ENCODE results near the gene TM7SF2.

The TM7SF2 gene

DNA sequence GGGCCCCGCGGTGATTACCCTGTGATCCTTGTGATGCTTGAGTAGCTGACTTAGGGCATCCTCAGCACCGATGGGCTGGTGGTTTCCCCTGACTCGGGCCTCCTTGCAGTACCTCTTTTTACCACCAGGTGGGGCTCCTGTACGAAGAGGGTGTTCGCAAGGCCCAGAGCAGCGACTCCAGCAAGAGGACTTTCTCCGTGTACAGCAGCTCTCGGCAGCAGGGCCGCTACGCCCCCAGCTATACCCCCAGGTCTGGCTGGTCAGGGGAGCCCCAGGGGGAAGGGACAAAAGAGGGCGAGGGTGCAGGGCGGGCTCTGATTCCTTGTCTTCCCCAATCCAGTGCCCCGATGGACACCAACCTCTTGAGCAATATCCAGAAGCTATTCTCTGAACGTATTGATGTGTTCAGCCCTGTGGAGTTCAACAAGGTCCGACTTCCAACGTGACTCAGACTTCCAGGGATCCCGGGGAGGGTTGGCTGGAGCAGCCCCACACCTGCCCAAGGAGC lies 1.3 kb upstream of the TM7SF2 start:
- TF ChIP-seq, protein P1, sequence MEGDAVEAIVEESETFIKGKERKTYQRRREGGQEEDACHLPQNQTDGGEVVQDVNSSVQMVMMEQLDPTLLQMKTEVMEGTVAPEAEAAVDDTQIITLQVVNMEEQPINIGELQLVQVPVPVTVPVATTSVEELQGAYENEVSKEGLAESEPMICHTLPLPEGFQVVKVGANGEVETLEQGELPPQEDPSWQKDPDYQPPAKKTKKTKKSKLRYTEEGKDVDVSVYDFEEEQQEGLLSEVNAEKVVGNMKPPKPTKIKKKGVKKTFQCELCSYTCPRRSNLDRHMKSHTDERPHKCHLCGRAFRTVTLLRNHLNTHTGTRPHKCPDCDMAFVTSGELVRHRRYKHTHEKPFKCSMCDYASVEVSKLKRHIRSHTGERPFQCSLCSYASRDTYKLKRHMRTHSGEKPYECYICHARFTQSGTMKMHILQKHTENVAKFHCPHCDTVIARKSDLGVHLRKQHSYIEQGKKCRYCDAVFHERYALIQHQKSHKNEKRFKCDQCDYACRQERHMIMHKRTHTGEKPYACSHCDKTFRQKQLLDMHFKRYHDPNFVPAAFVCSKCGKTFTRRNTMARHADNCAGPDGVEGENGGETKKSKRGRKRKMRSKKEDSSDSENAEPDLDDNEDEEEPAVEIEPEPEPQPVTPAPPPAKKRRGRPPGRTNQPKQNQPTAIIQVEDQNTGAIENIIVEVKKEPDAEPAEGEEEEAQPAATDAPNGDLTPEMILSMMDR (IDR thresholded peaks at IDR 0.05; ENCODE audit: low read depth, low read length), result peak; percentile 95
- DNase-seq (ENCODE audit: extremely low read depth, low read depth), result peak; percentile 37

DNA sequence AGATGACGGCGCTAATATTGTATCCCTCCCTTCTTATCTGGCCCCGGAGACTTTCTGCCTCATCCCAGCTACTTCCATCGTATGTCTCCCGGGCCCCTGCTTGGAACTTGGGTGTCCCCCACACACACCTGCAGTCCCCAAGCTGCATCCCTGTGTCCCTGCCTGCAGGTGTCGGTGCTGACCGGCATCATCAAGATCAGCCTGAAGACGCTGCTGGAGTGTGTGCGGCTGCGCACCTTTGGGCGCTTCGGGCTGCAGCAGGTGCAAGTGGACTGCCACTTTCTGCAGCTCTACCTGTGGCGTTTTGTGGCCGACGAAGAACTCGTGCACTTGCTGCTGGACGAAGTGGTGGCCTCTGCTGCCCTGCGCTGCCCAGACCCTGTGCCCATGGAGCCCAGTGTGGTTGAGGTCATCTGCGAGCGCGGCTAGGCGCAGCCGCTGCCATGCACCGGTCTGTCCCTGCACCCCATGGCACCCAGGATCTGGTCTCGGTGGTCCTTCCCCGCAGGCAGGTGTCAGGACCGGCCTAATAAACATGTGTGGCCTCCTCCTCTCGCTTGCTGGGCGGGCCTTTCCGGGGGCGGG lies 421 bp upstream of the TM7SF2 start:
- no peak for DNase-seq (ENCODE audit: extremely low read depth, low read depth)
- TF ChIP-seq, protein P1 (IDR thresholded peaks at IDR 0.05; ENCODE audit: low read depth, low read length), result no peak

DNA sequence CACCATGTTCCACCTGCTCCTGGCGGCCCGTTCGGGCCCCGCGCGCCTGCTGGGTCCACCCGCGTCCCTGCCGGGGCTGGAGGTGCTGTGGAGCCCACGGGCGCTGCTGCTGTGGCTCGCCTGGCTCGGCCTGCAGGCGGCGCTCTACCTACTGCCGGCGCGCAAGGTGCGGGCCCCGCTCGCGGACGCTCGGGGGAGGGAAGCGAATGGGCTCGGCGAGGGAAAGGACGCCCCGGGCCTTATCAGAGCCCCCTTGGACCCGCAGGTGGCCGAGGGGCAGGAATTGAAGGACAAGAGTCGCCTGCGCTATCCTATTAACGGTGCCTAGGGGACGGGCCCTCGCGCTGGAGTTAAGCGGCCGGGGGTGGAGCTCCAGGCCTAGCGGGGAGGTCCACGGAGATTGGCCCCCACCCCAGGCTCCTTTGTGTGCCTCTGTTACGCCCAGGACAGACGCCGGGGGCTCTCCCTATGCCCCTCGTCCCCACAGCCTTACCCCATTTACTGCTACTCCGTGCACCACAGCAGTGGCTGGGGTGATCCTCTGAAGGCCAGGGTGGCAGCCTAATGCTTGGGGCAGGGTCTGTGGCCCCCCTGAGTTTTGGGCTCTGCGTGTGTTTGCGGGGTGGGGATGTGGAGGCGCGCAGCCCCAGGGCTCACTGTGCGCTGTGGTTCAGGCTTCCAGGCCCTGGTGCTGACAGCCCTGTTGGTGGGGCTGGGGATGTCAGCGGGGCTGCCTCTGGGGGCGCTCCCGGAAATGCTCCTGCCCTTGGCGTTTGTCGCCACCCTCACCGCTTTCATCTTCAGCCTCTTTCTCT lies 1.1 kb downstream of the TM7SF2 start:
- TF ChIP-seq, protein P1 (IDR thresholded peaks at IDR 0.05; ENCODE audit: low read depth, low read length), result peak; percentile 58
- DNase-seq (ENCODE audit: extremely low read depth, low read depth), result no peak

DNA sequence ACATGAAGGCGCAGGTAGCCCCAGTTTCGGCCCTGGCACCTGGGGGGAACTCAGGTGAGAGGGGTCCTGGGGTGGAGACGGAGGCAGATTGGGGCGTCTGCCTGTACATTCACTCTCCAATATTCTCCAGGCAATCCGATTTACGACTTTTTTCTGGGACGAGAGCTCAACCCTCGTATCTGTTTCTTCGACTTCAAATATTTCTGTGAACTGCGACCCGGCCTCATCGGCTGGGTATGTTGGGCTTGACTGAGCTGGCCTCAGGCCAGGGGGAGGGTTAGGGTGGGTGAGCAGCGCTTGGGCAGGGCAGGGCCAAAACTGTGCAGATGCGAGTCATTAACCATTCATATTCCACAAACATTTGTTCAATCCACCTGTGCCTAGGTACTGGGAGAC lies 1.7 kb downstream of the TM7SF2 start:
- no peak for DNase-seq (ENCODE audit: extremely low read depth, low read depth)
- TF ChIP-seq, protein P1 (IDR thresholded peaks at IDR 0.05; ENCODE audit: low read depth, low read length), result no peak

DNA sequence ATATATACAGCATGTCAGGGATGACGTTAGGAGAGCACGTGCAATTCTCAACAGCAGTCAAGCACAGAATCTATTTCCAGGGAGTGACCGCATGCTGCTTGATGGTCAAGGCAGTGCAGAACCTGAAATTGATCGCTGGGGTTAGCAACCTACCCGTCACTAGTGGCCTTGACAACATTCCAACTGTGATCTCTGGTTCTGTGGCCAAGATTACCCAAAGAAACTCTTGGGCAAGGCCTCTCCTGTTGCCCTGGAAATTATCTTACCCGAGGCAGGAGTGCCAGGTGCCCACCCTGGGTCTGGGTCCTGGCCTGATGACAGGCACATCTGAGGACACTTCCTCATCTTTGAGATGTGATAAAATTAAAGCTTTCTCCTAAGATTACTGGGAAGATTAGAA lies 2.2 kb downstream of the TM7SF2 start:
- TF ChIP-seq, protein P1 (IDR thresholded peaks at IDR 0.05; ENCODE audit: low read depth, low read length), result no peak
- DNase-seq (ENCODE audit: extremely low read depth, low read depth), result no peak

DNA sequence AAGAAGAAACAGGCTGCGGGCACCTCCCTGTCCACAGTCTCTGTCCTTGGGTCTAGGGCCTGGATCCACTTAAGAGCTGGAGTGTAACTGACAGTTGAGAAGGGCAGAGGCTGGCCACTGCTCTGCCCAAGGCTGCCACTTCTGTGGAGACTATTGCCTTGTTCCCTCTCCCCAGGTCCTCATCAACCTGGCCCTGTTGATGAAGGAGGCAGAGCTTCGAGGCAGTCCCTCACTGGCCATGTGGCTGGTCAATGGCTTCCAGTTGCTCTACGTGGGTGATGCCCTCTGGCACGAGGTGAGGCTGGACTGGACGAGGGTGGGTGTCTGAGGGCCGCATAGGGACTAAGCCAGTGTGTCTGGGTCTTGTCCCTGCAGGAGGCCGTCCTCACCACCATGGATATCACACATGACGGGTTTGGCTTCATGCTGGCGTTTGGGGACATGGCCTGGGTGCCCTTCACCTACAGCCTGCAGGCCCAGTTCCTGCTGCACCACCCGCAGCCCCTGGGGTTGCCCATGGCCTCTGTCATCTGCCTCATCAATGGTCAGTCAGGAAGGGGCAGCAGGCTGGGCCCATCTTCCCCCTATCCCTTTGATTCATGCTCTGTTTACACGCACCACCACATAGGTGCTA lies 3.0 kb downstream of the TM7SF2 start:
- no peak for DNase-seq (ENCODE audit: extremely low read depth, low read depth)
- TF ChIP-seq, protein P1 (IDR thresholded peaks at IDR 0.05; ENCODE audit: low read depth, low read length), result no peak

Data from AG09319 (cell line).